ENCODE measurements around the gene TLCD3B.

The TLCD3B gene

DNA sequence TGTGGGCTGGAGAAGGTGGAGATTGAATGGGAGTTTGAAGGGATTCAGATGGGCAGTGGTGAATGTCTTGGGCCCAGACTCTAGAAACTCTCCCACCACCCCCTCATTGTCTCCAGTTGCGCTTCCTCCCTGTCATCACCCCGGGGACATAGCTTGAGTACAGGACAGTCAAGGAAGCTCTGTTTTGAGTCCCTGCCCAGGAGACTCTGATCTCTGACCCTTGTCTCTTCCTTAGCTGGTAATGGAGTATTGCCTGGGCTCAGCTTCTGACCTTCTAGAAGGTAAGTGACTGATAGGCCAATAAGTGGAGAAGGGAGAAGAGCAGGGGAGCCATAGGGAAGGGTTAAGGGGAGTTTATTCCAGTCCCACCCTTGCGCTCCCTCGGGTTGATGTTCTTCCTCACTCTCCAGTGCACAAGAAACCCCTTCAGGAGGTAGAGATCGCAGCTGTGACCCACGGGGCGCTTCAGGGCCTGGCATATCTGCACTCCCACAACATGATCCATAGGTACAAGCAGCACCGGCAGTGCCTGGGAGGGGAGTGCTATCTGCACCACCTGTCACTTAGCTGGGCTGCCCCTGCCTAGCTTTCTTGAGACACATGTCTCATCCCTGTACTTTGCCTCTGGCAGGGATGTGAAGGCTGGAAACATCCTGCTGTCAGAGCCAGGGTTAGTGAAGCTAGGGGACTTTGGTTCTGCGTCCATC lies 52.4 kb downstream of the TLCD3B start:
- no peak overlapping the region for H3K4me3 ChIP-seq (ENCODE audit: low read depth, low read length)
- DNase-seq (ENCODE audit: low read depth), result no peak
- TF ChIP-seq, protein P1, sequence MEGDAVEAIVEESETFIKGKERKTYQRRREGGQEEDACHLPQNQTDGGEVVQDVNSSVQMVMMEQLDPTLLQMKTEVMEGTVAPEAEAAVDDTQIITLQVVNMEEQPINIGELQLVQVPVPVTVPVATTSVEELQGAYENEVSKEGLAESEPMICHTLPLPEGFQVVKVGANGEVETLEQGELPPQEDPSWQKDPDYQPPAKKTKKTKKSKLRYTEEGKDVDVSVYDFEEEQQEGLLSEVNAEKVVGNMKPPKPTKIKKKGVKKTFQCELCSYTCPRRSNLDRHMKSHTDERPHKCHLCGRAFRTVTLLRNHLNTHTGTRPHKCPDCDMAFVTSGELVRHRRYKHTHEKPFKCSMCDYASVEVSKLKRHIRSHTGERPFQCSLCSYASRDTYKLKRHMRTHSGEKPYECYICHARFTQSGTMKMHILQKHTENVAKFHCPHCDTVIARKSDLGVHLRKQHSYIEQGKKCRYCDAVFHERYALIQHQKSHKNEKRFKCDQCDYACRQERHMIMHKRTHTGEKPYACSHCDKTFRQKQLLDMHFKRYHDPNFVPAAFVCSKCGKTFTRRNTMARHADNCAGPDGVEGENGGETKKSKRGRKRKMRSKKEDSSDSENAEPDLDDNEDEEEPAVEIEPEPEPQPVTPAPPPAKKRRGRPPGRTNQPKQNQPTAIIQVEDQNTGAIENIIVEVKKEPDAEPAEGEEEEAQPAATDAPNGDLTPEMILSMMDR (conservative IDR thresholded peaks at IDR 0.05; ENCODE audit: low read depth, low read length), result no peak

DNA sequence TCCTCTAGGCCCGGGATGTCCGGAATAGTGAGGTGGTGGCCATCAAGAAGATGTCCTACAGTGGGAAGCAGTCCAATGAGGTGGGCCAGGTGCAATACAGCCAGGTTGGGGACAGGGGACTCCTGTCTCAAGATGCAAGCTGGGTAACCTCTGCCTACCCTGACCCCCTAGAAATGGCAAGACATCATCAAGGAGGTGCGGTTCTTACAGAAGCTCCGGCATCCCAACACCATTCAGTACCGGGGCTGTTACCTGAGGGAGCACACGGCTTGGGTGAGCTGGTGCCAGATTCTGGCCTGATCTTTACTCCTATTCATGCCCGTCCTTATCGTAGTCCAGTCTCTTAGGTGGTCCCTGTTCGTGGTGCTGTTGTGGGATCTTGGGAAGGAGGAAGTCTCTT lies 53.0 kb downstream of the TLCD3B start:
- TF ChIP-seq, protein P1 (conservative IDR thresholded peaks at IDR 0.05; ENCODE audit: low read depth, low read length), result no peak
- no peak for DNase-seq (ENCODE audit: low read depth)
- H3K4me3 ChIP-seq (ENCODE audit: low read depth, low read length), result no peak overlapping the region

DNA sequence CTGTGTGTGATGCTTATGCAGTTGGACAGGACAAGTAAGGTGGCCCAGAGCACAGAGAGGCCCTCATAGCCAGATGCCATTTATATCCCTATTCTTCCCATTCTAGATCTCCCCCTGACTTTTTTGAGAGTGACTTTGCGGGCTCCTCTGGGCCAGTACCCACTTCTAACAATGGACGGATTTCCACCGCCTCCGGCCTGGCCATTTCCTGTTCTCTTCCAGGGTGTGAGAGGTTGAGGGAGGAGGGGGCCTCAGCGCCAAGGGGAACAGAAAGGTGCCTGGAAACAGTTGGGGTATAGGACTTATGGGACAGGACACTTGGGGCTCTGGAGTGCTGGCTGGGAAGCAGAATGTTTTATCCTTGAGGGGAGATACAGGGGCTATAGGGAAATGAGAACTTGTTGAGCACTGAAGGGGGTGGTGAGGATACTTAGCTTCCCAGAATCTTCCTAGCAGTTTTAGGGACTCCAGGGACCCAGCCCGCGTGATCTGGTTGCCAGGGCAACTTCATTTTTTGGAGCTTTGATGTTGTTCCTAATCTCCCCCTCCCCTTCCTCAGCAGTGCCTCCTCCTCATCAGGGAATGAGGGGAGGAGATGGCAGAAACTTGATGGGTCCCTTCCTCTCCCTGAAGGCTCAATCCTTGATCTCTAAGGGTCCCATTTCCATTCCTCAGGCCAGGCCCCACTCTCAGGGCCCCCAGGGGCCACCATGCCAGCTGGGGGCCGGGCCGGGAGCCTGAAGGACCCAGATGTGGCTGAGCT lies 53.8 kb downstream of the TLCD3B start:
- TF ChIP-seq, protein P1 (conservative IDR thresholded peaks at IDR 0.05; ENCODE audit: low read depth, low read length), result no peak
- DNase-seq (ENCODE audit: low read depth), result no peak
- H3K4me3 ChIP-seq (ENCODE audit: low read depth, low read length), result no peak overlapping the region

DNA sequence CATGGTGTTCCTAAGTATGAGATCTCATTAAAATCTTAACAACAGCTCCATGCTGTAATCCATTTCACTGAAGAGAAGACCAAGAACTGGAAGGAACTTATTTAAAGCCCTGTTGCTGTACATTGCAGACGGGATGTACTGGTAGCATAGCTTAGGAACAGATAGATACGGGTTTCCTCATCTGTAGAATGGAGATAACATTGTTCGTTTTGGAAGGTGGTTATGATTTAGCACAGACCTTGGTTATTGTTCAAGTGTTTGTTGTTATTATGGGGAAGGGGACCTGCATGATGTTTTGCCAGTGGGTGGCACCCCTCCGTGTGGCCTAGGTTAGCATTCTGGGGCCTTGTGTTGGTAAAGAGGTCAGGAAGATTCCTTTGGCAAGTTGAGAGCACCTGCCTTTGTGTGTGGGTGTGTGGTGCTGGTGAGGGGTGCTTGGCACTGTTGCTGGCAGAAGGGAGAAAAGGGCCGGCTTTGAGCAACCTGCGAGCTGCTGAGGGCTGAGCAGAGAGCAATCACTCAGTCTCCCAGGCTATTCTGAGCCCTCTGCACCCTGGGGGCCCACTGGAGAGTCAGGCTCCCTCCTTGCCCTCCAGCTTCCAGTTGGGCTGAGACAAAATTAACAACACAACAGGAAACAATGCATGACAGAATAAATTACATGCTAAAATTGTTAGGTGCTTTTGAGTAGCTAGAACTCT lies 55.1 kb downstream of the TLCD3B start:
- H3K4me3 ChIP-seq (ENCODE audit: low read depth, low read length), result peak overlapping the region; percentile 98
- TF ChIP-seq, protein P1 (conservative IDR thresholded peaks at IDR 0.05; ENCODE audit: low read depth, low read length), result no peak
- no peak for DNase-seq (ENCODE audit: low read depth)

DNA sequence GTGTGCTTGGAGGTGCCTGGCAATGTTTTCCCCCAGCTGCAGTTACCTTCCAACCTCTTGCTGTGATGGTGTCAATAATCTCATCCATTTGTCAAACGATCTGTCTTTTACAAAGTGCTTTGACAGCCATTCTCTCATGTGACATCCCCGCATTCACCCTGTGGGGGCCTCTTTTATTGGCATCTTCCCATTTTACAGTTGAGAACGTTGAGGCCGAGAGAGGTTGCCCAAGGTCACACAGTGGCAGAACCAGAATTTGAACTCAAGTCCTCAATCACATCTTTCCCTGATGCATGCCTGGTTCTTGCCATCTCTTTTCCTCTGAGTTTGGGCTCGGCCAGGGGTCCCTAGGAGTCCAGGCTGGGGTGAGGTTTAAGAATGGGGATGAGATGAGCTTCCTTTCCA lies 55.9 kb downstream of the TLCD3B start:
- DNase-seq (ENCODE audit: low read depth), result no peak
- TF ChIP-seq, protein P1 (conservative IDR thresholded peaks at IDR 0.05; ENCODE audit: low read depth, low read length), result no peak
- H3K4me3 ChIP-seq (ENCODE audit: low read depth, low read length), result peak overlapping the region; percentile 98
